ENCODE data around the gene CLUH. TPM values are rescaled to one million over a fixed set of nuclear protein-coding genes. Genes with fewer than 3 reads are reported as not detected.
A peak's percentile ranks its signal among the peaks of the same experiment; 100 is the strongest.

CLUH gene
- total RNA-seq, 1 donor from 2014 or later: 115 TPM

DNA sequence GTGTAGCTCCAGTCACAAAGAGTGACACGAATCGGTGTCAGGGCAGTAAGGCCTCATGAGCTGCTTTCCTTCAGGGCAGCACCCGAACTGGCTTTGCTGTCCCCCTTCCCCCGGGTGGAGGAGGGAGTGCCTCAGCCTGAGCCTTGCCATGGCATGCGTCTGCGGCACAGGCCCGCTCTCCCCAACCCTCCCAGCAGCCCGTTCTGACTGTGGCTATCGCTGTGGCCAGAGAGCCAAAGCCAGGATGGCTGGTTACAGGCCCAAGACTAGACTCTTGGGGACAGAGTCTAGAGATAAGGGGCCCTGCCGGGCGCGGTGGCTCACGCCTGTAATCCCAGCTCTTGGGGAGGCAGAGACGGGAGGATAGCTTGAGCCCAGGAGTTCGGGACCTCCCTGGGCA, 25.9 kb downstream of the CLUH start:
- intact Hi-C loops (cut with micrococcal nuclease): no loop called here
- Mint-ChIP-seq H3K9me3 (no peaks in the 10 kb centered on the region), H3K27me3 (no peaks in the 10 kb centered on the region), H3K36me3 (ENCODE audit: low read depth) (peaks cover 51% of the 10 kb centered on the region), H3K4me1 (peaks cover 6% of the 10 kb centered on the region), H3K27ac (no peak overlapping the region), H3K4me3 (no peak overlapping the region)
- TF ChIP-seq, protein P1, sequence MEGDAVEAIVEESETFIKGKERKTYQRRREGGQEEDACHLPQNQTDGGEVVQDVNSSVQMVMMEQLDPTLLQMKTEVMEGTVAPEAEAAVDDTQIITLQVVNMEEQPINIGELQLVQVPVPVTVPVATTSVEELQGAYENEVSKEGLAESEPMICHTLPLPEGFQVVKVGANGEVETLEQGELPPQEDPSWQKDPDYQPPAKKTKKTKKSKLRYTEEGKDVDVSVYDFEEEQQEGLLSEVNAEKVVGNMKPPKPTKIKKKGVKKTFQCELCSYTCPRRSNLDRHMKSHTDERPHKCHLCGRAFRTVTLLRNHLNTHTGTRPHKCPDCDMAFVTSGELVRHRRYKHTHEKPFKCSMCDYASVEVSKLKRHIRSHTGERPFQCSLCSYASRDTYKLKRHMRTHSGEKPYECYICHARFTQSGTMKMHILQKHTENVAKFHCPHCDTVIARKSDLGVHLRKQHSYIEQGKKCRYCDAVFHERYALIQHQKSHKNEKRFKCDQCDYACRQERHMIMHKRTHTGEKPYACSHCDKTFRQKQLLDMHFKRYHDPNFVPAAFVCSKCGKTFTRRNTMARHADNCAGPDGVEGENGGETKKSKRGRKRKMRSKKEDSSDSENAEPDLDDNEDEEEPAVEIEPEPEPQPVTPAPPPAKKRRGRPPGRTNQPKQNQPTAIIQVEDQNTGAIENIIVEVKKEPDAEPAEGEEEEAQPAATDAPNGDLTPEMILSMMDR (IDR thresholded peaks at IDR 0.05): no peak
- POLR2A ChIA-PET: no interaction called here
- CTCF ChIA-PET: no interaction called here
- no peak for ATAC-seq (ENCODE audit: low read depth)
- no peak for DNase-seq

- ChIA-PET CTCF (no interaction called here), POLR2A (interaction anchor here (0.7 kb wide), 1 partner anchor 44 kb away, joined by 3 read pairs; no protein-coding TSS in a partner anchor)
- Mint-ChIP-seq H3K9me3 (no peaks in the 10 kb centered on the region), H3K4me3 (no peak overlapping the region), H3K27ac (peak overlapping the region; percentile 41), H3K36me3 (ENCODE audit: low read depth) (peaks cover 60% of the 10 kb centered on the region), H3K27me3 (no peaks in the 10 kb centered on the region), H3K4me1 (peaks cover 6% of the 10 kb centered on the region)
- intact Hi-C loops (cut with micrococcal nuclease): no loop called here
- DNase-seq: no peak
- no peak for ATAC-seq (ENCODE audit: low read depth)
- TF ChIP-seq, protein P1 (IDR thresholded peaks at IDR 0.05): no peak
These were observed 27.0 kb downstream of the CLUH start for GRCh38 chr17:2684549-2684948.

DNA sequence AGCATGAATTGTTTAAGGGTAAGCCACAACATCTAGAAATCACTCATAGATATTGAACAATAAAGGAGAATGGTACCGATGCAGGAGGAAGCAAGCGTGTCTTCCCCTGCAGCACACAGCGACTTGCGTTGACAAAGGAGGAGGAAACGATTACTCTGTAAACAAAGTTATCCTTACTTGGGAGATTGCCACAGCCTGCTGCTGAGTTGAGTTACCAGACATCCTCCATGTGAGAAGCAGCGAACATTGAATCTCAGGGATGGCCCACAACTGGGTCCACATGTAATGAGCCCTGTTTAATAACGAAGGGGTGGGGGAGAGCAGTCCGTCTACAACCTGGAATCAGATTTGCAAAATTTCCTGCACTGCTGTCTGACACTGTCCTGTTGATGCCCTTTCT, 27.7 kb downstream of the CLUH start:
- peaks cover 2% of the 10 kb centered on the region for H3K4me1 Mint-ChIP-seq
- POLR2A ChIA-PET: no interaction called here

DNA sequence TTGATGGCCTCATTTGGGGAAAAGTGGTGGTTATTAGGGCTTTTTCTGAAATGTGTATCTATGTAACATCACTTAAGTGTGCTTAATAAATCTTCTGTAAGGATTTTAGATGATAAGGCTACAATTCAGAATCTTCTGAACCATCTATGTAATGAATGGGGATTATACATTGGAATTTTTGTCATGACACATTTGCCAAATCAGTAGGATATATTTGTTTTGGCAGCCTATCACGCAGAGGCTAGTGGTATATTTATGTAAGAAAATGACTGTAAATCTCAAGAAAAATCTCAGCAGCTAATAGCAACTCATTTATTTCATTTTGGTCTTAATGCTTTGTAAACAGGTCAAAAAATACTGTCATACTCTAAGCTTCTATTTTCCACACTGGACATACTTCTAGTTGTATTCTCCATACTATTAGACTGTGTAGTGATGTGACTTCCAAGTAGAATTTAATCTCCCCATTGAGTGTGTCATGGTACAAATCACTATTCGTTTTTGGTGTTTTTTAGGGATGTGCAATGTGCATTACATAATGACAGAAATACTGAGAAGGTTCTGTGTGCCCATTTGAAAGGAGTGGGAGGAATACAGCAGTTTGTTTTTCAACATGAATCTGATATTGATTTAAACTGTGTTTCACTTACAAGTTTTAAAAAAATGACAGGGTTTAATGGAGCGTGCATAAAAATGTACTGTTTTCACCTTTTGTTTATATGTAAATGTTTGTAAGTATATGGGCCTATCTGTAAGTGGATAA, 29.2 kb downstream of the CLUH start:
- ChIA-PET CTCF (no interaction called here), POLR2A (no interaction called here)
- H3K4me3 Mint-ChIP-seq: no peak overlapping the region
- TF ChIP-seq, protein P1 (IDR thresholded peaks at IDR 0.05): no peak
- no peaks in the 10 kb centered on the region for H3K27me3 Mint-ChIP-seq
- intact Hi-C loops (cut with micrococcal nuclease): no loop called here
- H3K9me3 Mint-ChIP-seq: no peaks in the 10 kb centered on the region
- H3K4me1 Mint-ChIP-seq: no peaks in the 10 kb centered on the region
- no peak overlapping the region for H3K27ac Mint-ChIP-seq
- peaks cover 65% of the 10 kb centered on the region for H3K36me3 Mint-ChIP-seq (ENCODE audit: low read depth)
- DNase-seq (no peak), ATAC-seq (ENCODE audit: low read depth) (no peak)

More for the DNA sequence above, 27.7 kb downstream of the CLUH start:
- Mint-ChIP-seq H3K27me3 (no peaks in the 10 kb centered on the region), H3K4me3 (no peak overlapping the region), H3K36me3 (ENCODE audit: low read depth) (peaks cover 62% of the 10 kb centered on the region), H3K27ac (peak overlapping the region; percentile 41), H3K9me3 (no peaks in the 10 kb centered on the region)
- intact Hi-C loops (cut with micrococcal nuclease): no loop called here
- DNase-seq (no peak), ATAC-seq (ENCODE audit: low read depth) (no peak)
- CTCF ChIA-PET: no interaction called here
- TF ChIP-seq, protein P1 (IDR thresholded peaks at IDR 0.05): no peak

GRCh38 chr17:2681650-2682049, 29.9 kb downstream of the CLUH start:
- Mint-ChIP-seq H3K9me3 (no peaks in the 10 kb centered on the region), H3K27ac (no peak overlapping the region), H3K36me3 (ENCODE audit: low read depth) (peaks cover 70% of the 10 kb centered on the region), H3K4me3 (no peak overlapping the region), H3K4me1 (no peaks in the 10 kb centered on the region), H3K27me3 (no peaks in the 10 kb centered on the region)
- CTCF ChIA-PET: no interaction called here
- TF ChIP-seq, protein P1 (IDR thresholded peaks at IDR 0.05): no peak
- DNase-seq (no peak), ATAC-seq (ENCODE audit: low read depth) (no peak)
- POLR2A ChIA-PET: no interaction called here
- intact Hi-C loops (cut with micrococcal nuclease): no loop called here

Data from activated B cell treated with CpG ODN at 0.5 μM for 24 hours (primary cell).